ENCODE measurements around the gene MARK1. TPM values are rescaled to one million over a fixed set of nuclear protein-coding genes. Genes with fewer than 3 reads are reported as not detected.

The MARK1 gene
- total RNA-seq, 1 donor from 2014 or later: 16.6 TPM

DNA sequence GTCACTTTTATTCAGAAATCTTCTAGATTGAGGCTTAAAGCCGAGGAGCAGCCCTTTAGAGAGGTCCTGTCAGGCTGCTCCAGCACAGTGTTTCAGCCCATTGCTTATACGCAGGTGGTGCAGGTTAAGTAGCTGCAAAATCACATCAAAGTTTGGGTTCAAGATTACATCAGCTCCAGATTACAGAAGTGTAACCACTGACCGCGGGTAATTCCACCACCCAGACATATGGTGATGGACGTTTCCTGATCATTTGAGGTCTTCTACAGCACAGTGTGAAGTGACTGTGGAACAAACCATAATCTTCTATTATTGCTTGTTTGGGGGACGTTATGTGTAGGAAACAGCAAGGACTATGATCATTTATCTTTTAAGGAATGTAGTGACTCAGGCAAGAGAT, 174.0 kb downstream of the MARK1 start:
- DNase-seq: no peak
- intact Hi-C loops (cut with micrococcal nuclease): no loop called here
- no peak for ATAC-seq

DNA sequence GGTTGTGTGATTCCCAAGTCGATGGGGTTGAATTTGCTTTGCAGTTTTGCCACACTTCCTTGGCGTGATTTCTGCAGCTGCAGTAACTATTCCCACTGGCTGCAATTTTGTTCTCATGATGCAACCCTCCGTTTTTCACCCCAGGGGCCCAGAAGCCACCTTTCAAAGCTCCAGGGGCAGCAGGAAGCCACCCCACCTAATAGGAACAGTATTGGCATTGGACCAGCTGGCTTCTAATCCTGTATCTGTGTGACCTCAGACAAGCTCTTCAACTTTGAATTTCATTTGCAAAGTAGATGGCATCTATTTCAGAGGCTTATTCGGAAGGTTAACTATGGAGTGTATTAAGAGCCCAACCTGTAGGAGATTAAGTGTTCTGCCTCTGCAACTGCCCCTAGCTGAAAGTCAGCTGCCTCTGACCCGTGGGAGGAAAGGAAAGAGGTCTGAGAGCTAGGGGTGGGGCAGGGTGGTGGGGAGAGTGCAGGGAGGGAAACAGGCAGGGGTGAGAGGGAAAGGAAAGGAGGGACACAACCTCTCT, 174.9 kb downstream of the MARK1 start:
- DNase-seq (no peak), ATAC-seq (peak; percentile 40)
- intact Hi-C loops (cut with micrococcal nuclease): no loop called here

DNA sequence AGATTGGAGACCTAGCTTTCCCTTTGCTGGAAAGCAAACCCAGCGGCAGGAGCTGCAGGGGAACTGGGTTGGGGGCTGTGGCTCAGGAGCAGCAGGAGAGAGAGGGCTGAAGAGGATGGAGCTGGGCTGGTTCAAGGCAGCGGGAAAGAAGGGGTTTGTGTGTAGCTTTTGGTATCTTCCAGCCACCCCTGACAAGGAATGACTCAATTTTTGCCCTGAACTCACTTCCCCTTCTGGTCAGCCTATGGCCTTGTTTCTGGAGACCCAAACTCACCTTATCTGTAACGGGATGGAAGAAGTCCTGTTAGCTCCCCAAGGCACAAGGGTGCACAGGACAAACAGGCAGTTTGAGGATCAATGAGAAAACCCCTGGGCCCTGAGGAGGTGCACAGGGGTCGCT, 175.4 kb downstream of the MARK1 start:
- ATAC-seq (no peak), DNase-seq (no peak)
- intact Hi-C loops (cut with micrococcal nuclease): no loop called here

DNA sequence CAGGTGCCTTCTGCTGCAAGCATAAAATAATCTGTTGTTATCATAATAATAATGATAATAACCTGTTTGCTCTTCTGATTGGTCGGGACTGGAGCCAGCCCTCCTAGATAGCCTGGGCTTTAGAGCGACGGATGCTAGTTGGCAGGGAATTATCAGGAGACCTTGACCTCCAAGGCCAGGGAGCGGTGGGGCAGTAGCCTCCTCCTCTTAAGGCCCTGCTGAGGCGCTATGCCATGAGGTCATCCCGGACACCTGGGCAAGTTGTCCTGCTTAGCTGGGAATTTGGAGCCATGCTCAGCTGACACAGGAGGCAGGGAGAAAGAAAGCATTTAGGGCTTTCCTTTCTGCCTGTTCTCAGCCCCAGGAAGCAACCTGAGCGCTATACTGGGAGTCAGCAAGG, 177.8 kb downstream of the MARK1 start:
- intact Hi-C loops (cut with micrococcal nuclease): no loop called here
- peak; percentile 52 for ATAC-seq
- no peak for DNase-seq

DNA sequence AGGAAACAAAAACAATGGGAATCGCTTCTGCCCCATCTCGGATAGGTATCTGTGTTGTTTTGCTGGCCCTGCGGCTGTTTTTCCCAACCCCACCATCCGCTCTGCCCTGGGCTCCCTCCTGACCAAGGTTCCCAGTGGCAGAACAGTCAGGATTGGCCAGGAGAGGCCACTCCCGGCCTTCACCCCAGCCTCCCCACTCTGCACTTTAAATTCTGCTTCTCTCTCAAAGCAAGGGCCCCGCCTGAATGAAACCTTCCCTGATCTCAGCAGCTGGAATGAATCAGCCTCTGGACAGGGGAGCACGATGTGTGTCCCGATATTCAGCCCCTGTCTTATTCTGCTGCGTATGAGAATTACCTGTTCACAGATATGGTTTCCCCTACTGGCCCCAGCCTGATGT, 178.5 kb downstream of the MARK1 start:
- ATAC-seq: no peak

DNA sequence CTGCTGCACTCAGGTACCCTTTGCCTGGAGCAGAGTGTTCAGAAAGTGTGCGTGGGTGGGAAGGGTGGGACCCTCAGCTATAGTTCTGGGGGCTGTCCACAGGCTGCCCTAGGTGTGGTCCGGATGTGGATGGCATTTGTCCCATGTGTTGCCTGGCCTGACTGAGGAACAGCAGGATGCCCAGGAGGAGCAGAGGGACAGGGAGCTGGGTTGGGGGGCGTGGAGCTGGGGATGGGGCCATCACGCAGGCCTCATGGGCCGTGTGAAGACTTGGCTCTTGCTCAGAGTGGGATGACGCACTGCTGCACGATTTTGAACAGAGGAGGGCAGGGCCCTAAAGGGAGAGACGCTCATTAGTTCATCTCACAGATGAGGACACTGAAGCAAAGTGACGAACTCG, 179.2 kb downstream of the MARK1 start:
- intact Hi-C loops (cut with micrococcal nuclease): no loop called here
- ATAC-seq: no peak
- DNase-seq: no peak

More for the DNA sequence above, 178.5 kb downstream of the MARK1 start:
- intact Hi-C loops (cut with micrococcal nuclease): no loop called here
- DNase-seq: no peak

DNA sequence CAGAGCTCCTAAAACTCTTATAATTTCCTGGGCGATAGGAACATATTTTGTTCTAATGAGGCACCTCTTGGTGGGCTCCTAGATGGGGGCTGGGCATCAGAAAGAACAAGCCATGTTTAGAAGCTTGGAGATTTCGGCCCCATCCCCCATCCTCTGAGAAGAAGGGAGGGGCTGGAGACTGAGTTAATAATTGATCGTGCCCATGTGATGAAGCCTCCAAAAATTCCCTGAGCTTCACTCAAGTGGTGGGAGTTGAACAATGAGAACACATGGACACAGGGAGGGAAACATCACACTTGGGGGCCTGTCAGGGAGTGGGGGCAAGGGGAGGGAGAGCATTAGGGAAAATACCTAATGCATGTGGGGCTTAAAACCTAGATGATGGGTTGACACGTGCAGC, 180.3 kb downstream of the MARK1 start:
- DNase-seq (no peak), ATAC-seq (no peak)
- intact Hi-C loops (cut with micrococcal nuclease): no loop called here

DNA sequence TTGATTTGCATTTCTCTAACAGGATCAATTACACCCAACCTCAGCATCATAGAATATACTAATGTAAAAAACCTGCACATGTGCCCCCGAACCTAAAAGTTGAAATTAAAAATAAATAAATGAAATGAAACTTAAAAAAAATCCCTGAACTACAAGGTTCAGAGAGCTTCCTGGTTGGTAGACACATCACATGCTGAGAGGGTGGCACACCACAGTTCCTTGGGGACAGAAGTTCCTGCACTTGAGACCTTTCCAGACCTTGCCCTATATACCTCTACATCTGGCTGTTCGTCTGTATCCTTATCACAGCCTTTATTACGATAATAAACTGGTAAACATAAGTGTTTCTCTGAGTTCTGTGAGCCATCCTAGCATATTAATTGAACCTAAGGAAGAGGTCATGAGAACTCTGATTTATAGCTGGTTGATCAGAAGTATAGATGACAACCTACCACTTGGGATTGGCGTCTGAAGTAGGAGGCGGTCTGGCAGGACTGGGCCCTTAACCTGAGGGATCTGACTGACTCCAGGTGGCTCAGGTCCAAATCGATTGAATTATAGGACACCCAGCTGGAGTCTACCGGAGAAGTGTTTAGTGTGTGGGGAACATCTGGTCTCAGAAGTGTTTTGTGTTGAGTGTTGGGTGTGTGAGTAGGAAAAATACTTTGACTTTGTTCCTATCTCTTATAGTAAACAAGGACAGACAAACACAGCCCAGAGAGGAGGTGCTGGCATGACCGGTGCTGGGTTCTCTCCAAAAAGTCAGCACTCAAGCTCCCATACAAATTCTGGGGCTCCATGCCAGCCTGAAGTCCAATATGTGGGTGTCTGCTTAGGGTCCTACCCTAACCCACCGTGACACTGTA, 181.2 kb downstream of the MARK1 start:
- DNase-seq (peak; percentile 38), ATAC-seq (peak; percentile 82)
- intact Hi-C loops (cut with micrococcal nuclease): no loop called here

DNA sequence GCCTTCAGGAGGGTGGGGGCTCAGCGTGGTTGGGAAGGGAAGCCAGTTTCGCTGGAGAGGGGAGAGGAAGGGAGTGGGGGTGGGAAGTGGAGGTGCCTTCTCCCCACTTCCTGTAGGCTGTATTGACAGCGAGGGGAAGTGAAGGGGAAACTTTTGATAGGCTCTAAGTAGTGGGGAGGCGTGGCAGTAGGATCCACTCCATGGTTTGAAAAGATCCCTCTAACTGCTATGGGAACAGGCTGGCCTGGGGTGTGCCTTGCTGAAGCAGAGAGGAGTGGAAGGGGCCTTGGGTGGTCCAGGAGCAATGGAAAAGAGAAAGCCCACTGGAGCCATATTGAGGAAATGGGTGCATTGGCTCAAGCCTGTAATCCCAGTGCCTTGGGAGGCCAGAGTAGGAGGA, 182.4 kb downstream of the MARK1 start:
- no peak for DNase-seq
- intact Hi-C loops (cut with micrococcal nuclease): no loop called here
- ATAC-seq: no peak

DNA sequence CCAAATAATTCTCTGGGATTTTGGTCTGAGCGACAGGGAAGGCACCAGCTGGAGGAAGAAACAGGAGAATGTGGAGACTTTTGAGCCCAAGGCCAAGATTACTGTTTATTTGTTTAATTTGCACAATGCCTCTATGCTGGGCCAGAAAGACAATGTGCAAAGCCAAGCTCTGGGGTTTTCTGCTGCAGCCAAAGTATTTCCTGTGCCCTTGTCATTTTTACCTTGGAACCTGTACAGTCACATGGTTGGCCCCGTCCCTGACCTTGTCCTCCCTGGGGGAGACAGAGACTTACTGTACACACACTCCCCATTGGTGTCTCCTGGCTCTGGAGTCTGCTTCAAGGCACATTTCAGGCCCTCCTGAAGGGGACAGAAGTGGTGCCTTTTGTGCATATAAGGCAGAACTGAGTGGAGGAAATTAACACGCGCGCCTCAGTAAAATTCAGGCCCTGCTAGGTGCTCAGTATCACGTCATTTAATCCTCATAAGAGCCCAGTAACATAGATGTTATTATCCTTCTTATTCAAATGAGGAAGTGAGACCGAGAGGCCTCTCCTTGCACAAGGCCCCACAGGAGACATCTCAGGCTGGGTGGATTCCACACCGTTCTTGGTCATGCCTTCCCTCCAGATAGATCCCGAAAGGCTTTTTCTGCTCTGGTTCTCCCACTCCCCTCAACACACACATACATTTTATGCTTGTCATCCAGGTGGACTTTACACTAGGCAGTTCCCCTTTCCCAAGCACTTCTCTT, 183.3 kb downstream of the MARK1 start:
- intact Hi-C loops (cut with micrococcal nuclease): no loop called here
- ATAC-seq (peak; percentile 25), DNase-seq (no peak)

Other genes with a start within 250 kb of the MARK1 start
- gene C1orf115, start 162.2 kb downstream of the MARK1 start, total RNA-seq: 22.7 TPM
- gene MTARC2, start 220.2 kb downstream of the MARK1 start, total RNA-seq: 24.9 TPM

Data from left ventricle myocardium superior (tissue), 1 donor.